ENCODE results near the gene CD82. TPM values are rescaled to one million over a fixed set of nuclear protein-coding genes. Genes with fewer than 3 reads are reported as not detected.
"Not testable (repeated sequence)": the region's sequence is repeated elsewhere in the genome, so short reads cannot be mapped to it uniquely, and the experiment has no call there.

CD82 gene
- total and polyA plus RNA-seq, 2 of the 13 experiments (the other 11 are each of a cell fraction or from before 2014, with no cell fraction given) = 0.05 TPM; not detected in 1

DNA sequence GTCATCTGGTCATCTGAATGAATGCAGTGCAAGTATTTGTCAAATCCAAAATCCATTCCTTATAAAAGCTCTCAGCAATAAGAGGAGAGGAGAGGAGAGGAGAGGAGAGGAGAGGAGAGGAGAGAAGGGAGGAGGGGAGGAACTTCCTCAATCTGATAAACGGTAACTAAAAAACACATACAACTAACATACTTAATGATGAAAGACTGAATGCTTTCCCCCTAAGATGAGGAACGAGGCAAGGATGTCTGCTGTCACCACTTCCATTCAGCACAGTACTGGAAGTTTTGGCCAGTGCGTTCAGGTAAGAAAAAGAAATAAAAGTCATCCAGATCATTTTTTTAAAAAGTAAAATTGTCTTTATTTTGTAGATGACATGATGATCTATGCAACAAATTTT, 80.4 kb downstream of the CD82 start (continued):
- TF ChIP-seq ZBTB20 (CRISPR knock-in tag; IDR thresholded peaks at IDR 0.05; ENCODE audit: borderline replicate concordance, low read depth) (no peak), RBM22 (optimal IDR thresholded peaks at IDR 0.05; ENCODE audit: low read length) (no peak), ZSCAN5A (CRISPR knock-in tag; IDR thresholded peaks at IDR 0.05; ENCODE audit: borderline replicate concordance) (no peak), PCBP1 (IDR thresholded peaks at IDR 0.05; ENCODE audit: borderline replicate concordance, low read depth, low read length) (no peak), ZNF282 (IDR thresholded peaks at IDR 0.05; ENCODE audit: partially characterized antibody) (no peak), ZNF75D (CRISPR knock-in tag; IDR thresholded peaks at IDR 0.05; ENCODE audit: borderline replicate concordance) (no peak), SNAPC2 (CRISPR knock-in tag; IDR thresholded peaks at IDR 0.05) (no peak), SP5 (CRISPR knock-in tag; IDR thresholded peaks at IDR 0.05; ENCODE audit: borderline replicate concordance, low read depth) (no peak), ZNF383 (CRISPR knock-in tag; IDR thresholded peaks at IDR 0.05; ENCODE audit: borderline replicate concordance) (no peak), SMAD3 (CRISPR knock-in tag; IDR thresholded peaks at IDR 0.05) (no peak), HDAC6 (IDR thresholded peaks at IDR 0.05; ENCODE audit: low read depth, low read length) (no peak), TBL1XR1 (IDR thresholded peaks at IDR 0.05; ENCODE audit: borderline replicate concordance, low read length, partially characterized antibody) (no peak), ZMYM2 (CRISPR knock-in tag; IDR thresholded peaks at IDR 0.05) (no peak)
- TF ChIP-seq, protein P1, sequence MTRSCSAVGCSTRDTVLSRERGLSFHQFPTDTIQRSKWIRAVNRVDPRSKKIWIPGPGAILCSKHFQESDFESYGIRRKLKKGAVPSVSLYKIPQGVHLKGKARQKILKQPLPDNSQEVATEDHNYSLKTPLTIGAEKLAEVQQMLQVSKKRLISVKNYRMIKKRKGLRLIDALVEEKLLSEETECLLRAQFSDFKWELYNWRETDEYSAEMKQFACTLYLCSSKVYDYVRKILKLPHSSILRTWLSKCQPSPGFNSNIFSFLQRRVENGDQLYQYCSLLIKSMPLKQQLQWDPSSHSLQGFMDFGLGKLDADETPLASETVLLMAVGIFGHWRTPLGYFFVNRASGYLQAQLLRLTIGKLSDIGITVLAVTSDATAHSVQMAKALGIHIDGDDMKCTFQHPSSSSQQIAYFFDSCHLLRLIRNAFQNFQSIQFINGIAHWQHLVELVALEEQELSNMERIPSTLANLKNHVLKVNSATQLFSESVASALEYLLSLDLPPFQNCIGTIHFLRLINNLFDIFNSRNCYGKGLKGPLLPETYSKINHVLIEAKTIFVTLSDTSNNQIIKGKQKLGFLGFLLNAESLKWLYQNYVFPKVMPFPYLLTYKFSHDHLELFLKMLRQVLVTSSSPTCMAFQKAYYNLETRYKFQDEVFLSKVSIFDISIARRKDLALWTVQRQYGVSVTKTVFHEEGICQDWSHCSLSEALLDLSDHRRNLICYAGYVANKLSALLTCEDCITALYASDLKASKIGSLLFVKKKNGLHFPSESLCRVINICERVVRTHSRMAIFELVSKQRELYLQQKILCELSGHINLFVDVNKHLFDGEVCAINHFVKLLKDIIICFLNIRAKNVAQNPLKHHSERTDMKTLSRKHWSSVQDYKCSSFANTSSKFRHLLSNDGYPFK (CRISPR knock-in tag; IDR thresholded peaks at IDR 0.05; ENCODE audit: borderline replicate concordance) = no peak

DNA sequence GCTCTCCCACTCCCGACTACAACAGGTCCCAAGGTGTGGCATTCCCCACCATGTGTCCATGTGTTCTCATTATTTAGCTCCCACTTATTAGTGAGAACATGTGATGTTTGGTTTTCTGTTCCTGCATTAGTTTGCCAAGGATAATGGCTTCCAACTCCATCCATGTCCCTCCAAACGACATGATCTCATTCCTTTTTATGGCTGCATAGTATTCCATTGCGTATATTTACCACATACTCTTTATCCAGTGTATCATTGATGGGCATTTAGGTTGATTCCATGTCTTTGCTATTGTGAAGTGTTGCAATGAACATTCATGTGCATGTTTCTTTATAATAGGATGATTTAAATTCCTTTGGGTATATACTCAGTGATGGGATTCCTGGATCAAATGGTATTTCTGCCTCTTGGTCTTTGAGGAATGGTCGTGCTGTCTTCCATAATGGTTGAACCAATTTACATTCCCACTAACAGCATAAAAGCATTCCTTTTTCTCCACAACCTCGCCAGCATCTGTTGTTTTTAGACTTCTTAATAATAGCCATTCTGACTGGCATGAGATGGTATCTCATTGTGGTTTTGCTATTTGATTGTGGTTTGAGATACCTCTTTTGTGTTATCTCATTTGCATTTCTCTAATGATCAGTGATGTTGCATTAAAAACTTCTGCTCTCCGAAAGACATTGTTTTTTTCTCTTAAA, 81.9 kb downstream of the CD82 start:
- intact Hi-C loops (cut with micrococcal nuclease; ENCODE audit: unreplicated experiment); FAIRE-seq: not testable (repeated sequence)

More for the DNA sequence above, 81.9 kb downstream of the CD82 start:
- H3K9me3 ChIP-seq (ENCODE audit: low read length); H3K4me1 ChIP-seq (ENCODE audit: insufficient read depth, low read length); H3K27ac ChIP-seq (ENCODE audit: extremely low read length, insufficient read depth, low read length); H3K4me3 ChIP-seq (replicated peaks in 1 of 3; ENCODE audit: insufficient read depth in 1 of 3, low read depth in 2 of 3, low read length in 3 of 3); H3K79me2 ChIP-seq (ENCODE audit: insufficient read depth, low read length); DNase-seq (ENCODE audit: low spot score); in situ Hi-C loops (cut with HindIII; ENCODE audit: extremely low pct_ligation_motif_present, low pct_unique_long_range_greater_than_20kb); H3K36me3 ChIP-seq (replicated peaks in 1 of 2; ENCODE audit: control insufficient read depth in 1 of 2, insufficient read depth in 2 of 2, low read length in 2 of 2); H3K4me2 ChIP-seq (ENCODE audit: low read depth, low read length); H3K27me3 ChIP-seq (ENCODE audit: control insufficient read depth in 1 of 2, insufficient read depth in 2 of 2, low read length in 2 of 2); POLR2A ChIA-PET; H2AFZ ChIP-seq (ENCODE audit: low read length); ATAC-seq; BruUV-seq (replicated peaks); H4K20me1 ChIP-seq (ENCODE audit: insufficient read depth, low read length); H3K9ac ChIP-seq (ENCODE audit: insufficient read depth, low read depth, low read length); CTCF ChIA-PET (ENCODE audit: low intra/inter-chr PET ratio, low total read pairs): not testable (repeated sequence)
- WGBS (ENCODE audit: low lambda C conversion rate) = 2% methylated on average over 6 of the region's 6 CpGs
